AML-193 (cell line): Measurements from ENCODE around the gene DEPP1.

Experiments used
- DNase-seq, 2 experiments: peaks; one replicate each; lab custom pipeline; 2025; lab: John Stamatoyannopoulos, UW

Gene DEPP1

GRCh38 chr10:44979281-44980191 lies 927 bp upstream of the DEPP1 start:
- no peak for DNase-seq

- DNase-seq, result no peak
Measured at GRCh38 chr10:44978213-44978569, 418 bp downstream of the DEPP1 start.

DNA sequence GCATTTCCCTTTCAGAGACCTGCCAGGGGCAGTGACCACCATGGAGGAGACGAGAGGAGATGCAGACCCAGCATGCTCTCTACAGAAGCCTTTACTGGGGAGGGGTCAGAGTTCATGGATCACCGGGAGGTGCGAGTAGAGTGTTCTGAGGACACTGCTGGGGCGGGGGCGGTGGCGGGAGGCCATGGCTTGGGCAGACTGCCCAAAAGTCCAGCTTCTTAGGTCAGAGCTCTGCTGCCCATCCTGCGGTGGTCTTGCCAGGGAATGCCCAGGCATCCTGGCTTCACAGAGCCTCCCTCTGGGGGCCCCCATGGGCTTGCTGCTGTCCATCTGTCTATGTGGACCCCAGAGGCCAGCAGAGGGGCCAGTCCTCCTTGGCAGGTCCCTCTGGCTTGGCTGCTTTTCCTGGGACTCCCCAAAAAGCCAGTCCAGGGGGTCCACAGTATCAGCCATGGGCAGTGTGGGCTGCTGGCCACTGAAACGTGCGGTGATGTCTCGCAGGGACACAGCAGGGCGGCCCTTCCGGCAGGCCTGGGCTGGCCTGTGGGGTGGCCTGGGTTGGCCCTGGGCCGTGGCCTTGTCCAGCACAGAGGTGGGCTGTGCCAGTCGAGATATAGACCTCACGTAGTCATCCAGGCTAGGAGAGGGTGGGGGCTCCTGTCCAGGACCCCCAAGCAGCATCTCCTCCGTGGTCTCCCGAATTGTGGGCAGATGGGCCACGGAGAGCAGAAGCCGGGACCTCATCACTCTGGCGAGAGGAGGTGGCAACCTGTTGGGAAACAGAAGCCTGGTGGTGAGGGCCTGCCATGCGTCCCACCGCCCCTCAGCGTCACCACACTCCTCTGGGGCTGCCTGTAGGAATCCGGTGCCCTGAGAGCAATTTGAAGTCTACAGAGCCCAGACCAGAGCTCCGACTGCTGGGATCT lies 1.1 kb downstream of the DEPP1 start:
- DNase-seq, result no peak

DNA sequence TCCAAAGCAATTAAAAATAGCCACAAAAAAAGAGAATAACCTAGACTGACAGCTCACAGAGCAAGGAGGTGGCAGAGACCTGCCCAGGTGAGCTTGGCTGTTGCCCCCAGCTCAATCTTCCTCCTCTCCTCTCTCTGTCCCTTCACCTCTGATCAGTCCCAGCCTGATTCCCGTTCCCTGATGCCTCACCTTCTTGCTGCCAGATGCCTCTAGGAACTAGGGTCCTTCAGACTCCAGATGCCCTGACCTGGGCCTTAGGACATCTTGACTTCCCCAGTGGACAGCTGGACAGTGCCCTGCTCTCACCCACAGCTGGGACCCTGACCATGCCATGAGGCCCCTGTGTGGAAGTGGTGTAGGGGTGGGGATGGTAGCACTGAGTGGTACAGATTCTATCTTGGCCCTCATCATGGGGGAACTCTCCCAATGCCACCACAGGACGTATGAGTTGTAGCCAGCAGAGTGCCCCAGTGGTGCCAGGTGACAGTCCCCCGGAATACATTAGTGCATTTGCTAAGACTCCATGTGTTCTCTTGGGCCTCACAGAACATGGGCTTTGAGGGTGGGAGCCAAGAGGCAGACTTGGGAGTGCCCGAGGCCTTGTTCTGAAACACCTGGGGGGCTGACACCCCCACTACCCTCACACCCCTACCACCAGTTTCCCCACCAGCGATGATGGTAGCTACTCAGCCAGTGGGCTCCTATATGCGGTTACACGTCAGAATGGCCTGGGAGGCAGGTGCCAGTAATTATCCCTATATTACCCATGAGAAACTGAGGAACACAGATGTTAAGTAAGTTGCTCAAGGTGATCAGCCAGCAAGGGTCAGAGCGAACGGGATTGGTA lies 2.0 kb downstream of the DEPP1 start:
- DNase-seq, result no peak

DNA sequence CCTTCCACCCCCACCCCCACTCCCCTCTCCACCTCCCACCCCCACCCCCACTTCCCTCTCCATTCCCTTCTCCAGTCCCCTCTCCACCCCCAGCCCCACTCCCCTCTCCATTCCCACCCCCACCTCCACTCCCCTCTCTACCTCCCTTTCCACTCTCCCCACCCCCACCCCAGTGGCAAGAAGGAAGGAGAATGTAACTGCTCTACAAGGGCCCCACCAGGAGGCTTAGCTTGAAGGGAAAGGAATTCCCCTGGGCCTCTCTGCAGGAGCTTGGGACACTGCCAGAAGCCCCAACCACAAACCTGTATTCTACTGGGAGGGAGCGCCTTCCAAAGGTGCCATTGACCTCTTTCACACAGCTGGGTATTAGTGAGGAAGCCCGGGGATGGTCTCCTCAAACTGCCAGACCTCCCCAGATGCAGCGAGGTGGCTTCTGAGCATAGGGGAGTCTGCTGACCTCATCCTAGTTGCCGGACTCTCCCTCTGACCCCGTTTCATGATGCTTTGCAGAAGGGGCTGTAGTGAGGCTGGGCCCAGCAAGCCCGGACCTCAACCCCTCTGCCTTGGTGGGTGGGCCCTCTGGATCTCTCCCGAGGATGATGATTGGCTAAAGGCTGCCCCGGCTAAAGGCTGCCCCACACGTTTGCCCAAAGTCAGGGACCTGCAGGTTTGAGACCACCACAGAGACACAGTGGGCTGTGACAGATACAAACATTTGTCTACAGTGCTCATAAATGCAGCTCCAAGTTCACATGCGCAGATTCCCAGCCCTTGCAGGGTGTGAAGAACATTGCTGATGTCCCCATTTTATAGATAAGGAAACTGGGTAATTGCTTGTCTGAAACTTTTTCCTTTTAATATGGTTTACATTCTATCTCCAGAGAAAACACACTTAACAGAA lies 2.9 kb downstream of the DEPP1 start:
- DNase-seq, result no peak

GRCh38 chr10:44974628-44975430 lies 3.8 kb downstream of the DEPP1 start:
- DNase-seq, result peak; percentile 45 to 54

GRCh38 chr10:44974082-44974627 lies 4.5 kb downstream of the DEPP1 start:
- no peak for DNase-seq

DNA sequence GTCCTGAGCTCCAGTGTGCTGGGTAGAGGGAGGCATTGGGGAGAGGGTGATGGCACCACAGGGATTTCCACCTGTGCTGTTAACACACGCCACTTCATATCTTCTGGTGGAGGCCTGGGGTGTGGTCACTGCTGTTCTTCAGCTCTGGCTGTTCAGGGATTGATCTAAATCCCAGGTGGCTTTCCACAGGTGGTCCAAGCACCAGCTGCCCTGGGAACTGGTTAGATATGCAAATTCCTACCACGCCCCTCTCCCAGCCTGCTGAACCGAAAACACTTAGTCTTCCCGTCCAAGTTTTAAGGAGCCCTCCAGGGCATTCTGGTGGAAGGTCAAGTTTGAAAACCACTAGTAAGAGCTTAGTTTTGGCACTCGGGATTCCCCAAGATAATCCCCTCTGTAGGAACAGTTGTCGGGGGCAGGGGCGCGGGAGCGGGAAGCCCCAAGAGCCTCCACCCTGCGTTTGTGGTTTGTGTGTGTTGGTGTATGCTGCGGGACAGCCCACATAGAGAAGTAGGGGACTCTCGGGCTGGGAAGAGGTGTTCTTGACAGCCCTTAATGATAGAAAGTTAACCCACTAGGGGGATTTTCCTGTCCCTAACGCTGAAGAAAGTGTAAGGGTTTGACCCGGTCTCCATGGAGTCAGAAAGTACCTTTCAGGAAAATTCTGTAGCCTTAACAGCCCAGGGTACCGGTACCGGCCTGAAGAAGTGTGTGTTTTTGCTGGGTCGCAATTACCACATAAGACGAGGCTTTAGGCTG lies 5.1 kb downstream of the DEPP1 start:
- DNase-seq, result no peak

DNA sequence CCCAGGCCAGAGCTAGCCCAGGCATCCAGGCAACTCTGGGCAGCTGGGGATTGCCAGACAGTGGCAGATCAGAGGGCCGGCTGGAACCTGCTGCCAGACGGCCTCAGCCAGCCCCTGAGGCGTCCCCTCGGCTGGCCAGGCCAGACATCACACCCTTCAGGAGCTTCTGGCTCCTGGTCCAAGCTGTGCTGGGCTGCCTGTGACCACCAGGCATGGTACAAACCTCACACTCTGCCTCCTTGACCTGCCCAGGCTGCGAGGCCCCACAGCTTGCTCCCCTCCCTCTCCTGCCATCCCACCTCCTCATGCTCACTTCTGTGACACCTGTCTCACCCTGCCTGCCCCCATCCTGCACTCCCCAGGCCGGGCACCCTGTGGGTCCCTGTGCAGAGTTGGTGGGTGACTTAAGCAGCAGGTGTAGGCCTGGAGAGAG lies 5.7 kb downstream of the DEPP1 start:
- DNase-seq, result no peak

DNA sequence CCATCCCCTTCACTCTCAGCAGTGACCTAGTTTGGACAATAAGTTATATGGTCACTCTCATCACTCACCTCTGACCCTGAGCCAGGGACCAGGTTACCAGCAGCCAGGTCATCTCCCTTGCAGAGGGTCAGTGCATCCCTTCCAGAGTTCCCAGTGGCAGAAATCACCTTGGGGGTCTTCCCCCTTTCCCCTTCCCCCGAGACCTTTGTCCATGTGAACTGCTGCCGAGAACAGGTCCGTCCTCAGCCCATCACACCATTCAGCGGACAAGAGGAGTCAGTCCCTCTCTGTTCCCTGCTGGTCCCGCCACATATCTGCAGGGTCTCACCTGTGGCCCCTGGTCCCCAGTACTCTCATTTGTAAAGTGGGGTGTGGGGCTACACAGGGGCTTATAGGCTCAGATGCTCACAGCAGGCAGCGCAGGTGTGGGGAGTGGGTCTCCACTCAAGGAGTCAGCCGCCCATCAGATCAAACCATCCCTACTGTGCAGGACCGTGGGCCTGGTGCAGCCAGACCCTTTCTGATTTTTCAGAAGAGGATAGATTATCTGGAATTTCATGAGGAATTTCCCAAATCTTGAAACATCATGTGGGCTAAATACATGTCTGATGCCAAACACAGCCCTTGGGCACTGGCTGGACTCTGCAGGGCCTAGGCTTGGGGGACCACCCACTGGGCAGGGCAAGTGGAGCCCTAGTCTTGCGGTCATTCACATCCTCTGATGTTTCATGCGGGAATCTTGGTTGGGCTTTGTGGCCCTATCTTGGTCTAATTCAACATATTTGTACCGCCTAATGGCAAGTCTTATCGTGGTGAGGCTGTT lies 6.5 kb downstream of the DEPP1 start:
- no peak for DNase-seq

DNA sequence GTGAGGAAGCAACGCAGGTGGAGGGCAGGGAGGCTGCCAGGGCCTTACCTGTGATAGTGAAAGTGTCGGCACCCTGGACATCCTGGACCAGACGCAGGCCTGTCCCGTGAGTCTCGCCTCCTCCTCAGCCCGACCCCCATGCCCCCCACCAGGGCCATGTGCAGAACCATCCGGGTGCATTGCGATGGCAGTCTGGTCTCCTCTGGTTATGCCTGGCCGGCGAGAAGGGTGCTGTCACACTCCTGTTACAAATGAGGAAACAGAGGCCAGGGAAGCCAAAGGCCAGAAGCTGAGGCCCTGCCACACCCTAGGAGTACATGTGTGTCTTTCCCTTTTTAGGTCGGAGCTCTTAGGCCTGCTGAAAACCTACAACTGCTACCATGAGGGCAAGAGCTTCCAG lies 7.2 kb downstream of the DEPP1 start:
- DNase-seq, result no peak

- DNase-seq, result no peak
Measured at GRCh38 chr10:44970812-44971395, 7.7 kb downstream of the DEPP1 start.

- DNase-seq, result no peak
Measured at GRCh38 chr10:44969854-44970253, 8.8 kb downstream of the DEPP1 start.

GRCh38 chr10:44968500-44969400 lies 9.9 kb downstream of the DEPP1 start:
- peak; percentile 64 to 79 for DNase-seq

DNA sequence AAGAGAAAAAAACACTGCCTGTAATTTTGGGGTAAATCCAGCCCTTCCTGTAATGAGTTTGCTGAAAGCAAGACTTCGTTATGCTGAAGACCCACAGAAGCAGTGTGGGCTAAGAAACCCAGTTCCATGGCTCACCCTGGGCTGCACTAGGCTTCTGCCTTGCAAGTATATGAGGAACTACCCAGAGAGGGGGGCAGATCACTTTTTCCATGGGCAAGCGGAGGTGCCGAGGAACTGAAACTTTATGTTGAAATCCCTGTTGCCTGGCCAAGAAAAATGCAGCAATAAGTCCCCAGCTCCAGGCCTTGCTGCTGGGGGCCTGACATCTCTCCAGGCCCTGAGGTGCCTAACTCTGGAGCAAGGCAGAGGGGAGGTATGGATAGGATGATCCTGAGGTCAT lies 10.5 kb downstream of the DEPP1 start:
- peak; percentile 98 to 99 for DNase-seq

- peak; percentile 60 to 69 for DNase-seq
Measured at GRCh38 chr10:44967616-44968015, 11.0 kb downstream of the DEPP1 start.
